Measurements from ENCODE around the gene HECA.

DNA sequence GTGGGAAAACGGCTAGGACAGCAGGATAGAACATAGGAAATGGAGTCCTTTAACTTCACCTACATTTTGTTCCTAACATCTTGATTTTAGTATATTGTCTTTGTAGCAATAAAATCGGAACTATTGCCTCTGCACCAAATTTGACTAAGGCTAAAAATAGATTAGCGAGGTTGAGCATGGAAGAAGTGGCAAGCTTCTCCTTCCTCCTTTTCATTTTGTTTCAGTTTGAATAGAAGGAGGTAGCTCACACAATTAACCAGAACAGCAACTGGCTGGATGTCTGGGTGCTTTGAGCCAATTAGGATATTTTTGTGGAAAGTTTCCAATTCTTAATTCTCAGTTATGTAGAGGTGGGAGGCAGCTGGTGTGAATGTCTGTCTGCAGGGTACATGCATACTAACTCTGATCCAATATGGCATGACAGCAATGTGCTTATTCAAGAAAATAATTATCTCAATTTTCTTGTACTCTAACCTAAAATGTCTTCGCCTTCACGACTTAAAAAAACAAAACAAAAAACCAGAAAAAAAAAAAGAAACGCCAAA is 3.1 kb upstream of the HECA start:
- TF ChIP-seq PRDM15 (CRISPR knock-in tag; IDR thresholded peaks at IDR 0.05): no peak
- TF ChIP-seq CTCF (IDR thresholded peaks at IDR 0.05): no peak
- no peak for TF ChIP-seq JUN (CRISPR knock-in tag; IDR thresholded peaks at IDR 0.05)
- TF ChIP-seq, protein P1, sequence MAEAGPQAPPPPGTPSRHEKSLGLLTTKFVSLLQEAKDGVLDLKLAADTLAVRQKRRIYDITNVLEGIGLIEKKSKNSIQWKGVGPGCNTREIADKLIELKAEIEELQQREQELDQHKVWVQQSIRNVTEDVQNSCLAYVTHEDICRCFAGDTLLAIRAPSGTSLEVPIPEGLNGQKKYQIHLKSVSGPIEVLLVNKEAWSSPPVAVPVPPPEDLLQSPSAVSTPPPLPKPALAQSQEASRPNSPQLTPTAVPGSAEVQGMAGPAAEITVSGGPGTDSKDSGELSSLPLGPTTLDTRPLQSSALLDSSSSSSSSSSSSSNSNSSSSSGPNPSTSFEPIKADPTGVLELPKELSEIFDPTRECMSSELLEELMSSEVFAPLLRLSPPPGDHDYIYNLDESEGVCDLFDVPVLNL (CRISPR knock-in tag; IDR thresholded peaks at IDR 0.05; ENCODE audit: borderline replicate concordance, low read depth): no peak
- TF ChIP-seq TP53 (CRISPR knock-in tag; IDR thresholded peaks at IDR 0.05): no peak
- TF ChIP-seq FOXK1 (CRISPR knock-in tag; IDR thresholded peaks at IDR 0.05): no peak
- TF ChIP-seq, protein P2, sequence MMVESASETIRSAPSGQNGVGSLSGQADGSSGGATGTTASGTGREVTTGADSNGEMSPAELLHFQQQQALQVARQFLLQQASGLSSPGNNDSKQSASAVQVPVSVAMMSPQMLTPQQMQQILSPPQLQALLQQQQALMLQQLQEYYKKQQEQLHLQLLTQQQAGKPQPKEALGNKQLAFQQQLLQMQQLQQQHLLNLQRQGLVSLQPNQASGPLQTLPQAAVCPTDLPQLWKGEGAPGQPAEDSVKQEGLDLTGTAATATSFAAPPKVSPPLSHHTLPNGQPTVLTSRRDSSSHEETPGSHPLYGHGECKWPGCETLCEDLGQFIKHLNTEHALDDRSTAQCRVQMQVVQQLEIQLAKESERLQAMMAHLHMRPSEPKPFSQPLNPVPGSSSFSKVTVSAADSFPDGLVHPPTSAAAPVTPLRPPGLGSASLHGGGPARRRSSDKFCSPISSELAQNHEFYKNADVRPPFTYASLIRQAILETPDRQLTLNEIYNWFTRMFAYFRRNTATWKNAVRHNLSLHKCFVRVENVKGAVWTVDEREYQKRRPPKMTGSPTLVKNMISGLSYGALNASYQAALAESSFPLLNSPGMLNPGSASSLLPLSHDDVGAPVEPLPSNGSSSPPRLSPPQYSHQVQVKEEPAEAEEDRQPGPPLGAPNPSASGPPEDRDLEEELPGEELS (CRISPR knock-in tag; IDR thresholded peaks at IDR 0.05): no peak
- TF ChIP-seq NR1H2 (CRISPR knock-in tag; IDR thresholded peaks at IDR 0.05): no peak
- TF ChIP-seq KAT7 (CRISPR knock-in tag; IDR thresholded peaks at IDR 0.05; ENCODE audit: borderline replicate concordance): no peak
- TF ChIP-seq ESRRA (CRISPR knock-in tag; IDR thresholded peaks at IDR 0.05; ENCODE audit: borderline replicate concordance): no peak
- TF ChIP-seq, protein P3, sequence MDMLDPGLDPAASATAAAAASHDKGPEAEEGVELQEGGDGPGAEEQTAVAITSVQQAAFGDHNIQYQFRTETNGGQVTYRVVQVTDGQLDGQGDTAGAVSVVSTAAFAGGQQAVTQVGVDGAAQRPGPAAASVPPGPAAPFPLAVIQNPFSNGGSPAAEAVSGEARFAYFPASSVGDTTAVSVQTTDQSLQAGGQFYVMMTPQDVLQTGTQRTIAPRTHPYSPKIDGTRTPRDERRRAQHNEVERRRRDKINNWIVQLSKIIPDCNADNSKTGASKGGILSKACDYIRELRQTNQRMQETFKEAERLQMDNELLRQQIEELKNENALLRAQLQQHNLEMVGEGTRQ (CRISPR knock-in tag; IDR thresholded peaks at IDR 0.05): no peak
- TF ChIP-seq ZNF219 (CRISPR knock-in tag; IDR thresholded peaks at IDR 0.05; ENCODE audit: borderline replicate concordance): no peak
